OCI-LY3 (cell line): ENCODE data around the gene TEX13A.

Source experiments
- H2AFZ ChIP-seq: fragments of 200-600, 300-600 bp; shearing (Covaris generic); 2 replicates; pipeline ENCODE4 v1.6.0; 2014; ENCODE audit warnings: antibody characterized with exemption, low read depth, low read length
- H3K27ac ChIP-seq: fragments of 200-600, 300-600 bp; sonication (generic); 2 replicates; pipeline ENCODE4 v1.5.1; 2014; ENCODE audit warnings: mild to moderate bottlenecking, low read length, moderate library complexity, mixed read lengths
- H3K27me3 ChIP-seq: fragments of 200-600, 300-600 bp; sonication (generic); 2 replicates; pipeline ENCODE4 v1.6.1; 2014; ENCODE audit warnings: low read depth, low read length, mixed read lengths
- H3K36me3 ChIP-seq: fragments of 200-600, 300-600 bp; sonication (generic); replicated peaks from 2 replicates; pipeline ENCODE3; 2014; ENCODE audit warnings: low read depth, low read length, mixed read lengths
- H3K4me1 ChIP-seq: fragments of 300-600, 200-600 bp; sonication (generic); 2 replicates; pipeline ENCODE4 v1.6.1; 2014; ENCODE audit warnings: low read length, mixed read lengths
- H3K4me2 ChIP-seq: fragments of 200-600, 300-600 bp; sonication (generic); 2 replicates; pipeline ENCODE4 v1.6.1; 2014; ENCODE audit warnings: low read length, mixed read lengths
- H3K4me3 ChIP-seq: fragments of 300-600, 200-600 bp; sonication (generic); 2 replicates; pipeline ENCODE4 v1.5.1; 2014; ENCODE audit warnings: antibody characterized with exemption, mild to moderate bottlenecking, low read length, moderate library complexity
- H3K79me2 ChIP-seq: fragments of 300-600, 200-600 bp; shearing (Covaris generic); 2 replicates; pipeline ENCODE4 v1.6.1; 2014; ENCODE audit warnings: mild to moderate bottlenecking, low read length, mixed read lengths
- H3K9ac ChIP-seq: fragments of 300-600, 200-600 bp; shearing (Covaris generic); 2 replicates; pipeline ENCODE4 v1.6.0; 2014; ENCODE audit warnings: mild to moderate bottlenecking, low read length, moderate library complexity
- H3K9me3 ChIP-seq: fragments of 200-600, 300-600 bp; shearing (Covaris generic); 2 replicates; pipeline ENCODE4 v1.6.1; 2014; ENCODE audit warnings: low read length, mixed read lengths; ENCODE audit not compliant: insufficient read depth
- H4K20me1 ChIP-seq: fragments of 200-600, 300-600 bp; sonication (generic); 2 replicates; pipeline ENCODE4 v1.6.1; 2016; ENCODE audit warnings: low read length, mixed read lengths; ENCODE audit not compliant: insufficient read depth
- EZH2phosphoT487 ChIP-seq: fragments of 200-600 bp; shearing (Covaris generic); IDR thresholded peaks from 2 replicates; pipeline ENCODE4 v1.6.1; 2018; ENCODE audit warnings: antibody characterized with exemption, mixed run types, low read depth
- TF ChIP-seq, protein P1 (sequence below): fragments of 200-600, 300-600 bp; sonication (generic); IDR thresholded peaks from 2 replicates; pipeline ENCODE4 v1.5.1; 2014; ENCODE audit warnings: antibody characterized with exemption, low read length, low read depth

The TEX13A gene

DNA sequence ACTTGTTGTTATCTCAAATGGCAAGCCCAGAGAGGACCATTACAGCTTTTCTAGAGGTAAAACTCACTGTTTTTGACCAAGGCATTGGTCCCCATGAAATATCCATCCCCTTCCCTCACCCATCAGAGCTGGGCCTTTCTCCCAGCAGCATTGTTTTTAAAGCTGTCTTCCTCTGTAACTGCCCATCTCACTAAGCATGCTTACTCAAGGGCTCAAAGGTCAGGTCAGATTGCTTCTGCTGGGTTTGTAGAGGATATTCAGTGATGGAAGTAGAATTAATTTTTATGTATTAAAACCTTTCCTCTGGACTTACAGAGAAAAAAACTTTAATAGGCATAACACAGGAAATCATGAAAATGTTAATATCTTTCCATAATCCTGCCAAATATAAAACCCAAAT, 11.1 kb downstream of the TEX13A start:
- no peak overlapping the region for H3K9ac ChIP-seq
- TF ChIP-seq EZH2phosphoT487, result no peak
- TF ChIP-seq, protein P1, sequence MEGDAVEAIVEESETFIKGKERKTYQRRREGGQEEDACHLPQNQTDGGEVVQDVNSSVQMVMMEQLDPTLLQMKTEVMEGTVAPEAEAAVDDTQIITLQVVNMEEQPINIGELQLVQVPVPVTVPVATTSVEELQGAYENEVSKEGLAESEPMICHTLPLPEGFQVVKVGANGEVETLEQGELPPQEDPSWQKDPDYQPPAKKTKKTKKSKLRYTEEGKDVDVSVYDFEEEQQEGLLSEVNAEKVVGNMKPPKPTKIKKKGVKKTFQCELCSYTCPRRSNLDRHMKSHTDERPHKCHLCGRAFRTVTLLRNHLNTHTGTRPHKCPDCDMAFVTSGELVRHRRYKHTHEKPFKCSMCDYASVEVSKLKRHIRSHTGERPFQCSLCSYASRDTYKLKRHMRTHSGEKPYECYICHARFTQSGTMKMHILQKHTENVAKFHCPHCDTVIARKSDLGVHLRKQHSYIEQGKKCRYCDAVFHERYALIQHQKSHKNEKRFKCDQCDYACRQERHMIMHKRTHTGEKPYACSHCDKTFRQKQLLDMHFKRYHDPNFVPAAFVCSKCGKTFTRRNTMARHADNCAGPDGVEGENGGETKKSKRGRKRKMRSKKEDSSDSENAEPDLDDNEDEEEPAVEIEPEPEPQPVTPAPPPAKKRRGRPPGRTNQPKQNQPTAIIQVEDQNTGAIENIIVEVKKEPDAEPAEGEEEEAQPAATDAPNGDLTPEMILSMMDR, result no peak
- H3K27ac ChIP-seq, result no peak overlapping the region
- no peaks in the 10 kb centered on the region for H4K20me1 ChIP-seq
- no peaks in the 10 kb centered on the region for H3K36me3 ChIP-seq
- no peak overlapping the region for H3K4me3 ChIP-seq
- no peak overlapping the region for H3K4me2 ChIP-seq
- no peaks in the 10 kb centered on the region for H3K9me3 ChIP-seq
- no peaks in the 10 kb centered on the region for H3K79me2 ChIP-seq
- H3K27me3 ChIP-seq, result no peaks in the 10 kb centered on the region
- H2AFZ ChIP-seq, result no peak overlapping the region
- H3K4me1 ChIP-seq, result no peaks in the 10 kb centered on the region

DNA sequence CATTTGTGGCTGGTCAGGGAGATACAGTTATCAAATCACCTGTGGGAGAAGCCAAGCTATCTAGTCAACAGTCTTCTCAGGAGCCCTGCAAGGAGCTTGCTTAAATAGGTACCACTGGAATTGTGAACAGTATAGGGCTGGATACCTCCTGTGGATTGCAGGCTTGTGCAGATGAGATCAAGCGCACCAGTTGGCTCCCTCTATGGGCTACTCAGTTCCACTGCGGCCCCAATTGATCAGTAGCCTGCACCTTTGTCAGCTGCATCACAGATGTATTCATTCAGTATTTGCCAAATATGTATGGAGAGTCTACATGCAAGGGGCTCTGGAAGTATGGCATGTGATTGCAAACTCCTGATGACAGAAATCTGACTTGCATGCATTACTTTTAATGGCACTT, 28.6 kb downstream of the TEX13A start:
- TF ChIP-seq, protein P1, result peak; percentile 59
- TF ChIP-seq EZH2phosphoT487, result no peak
- Histone ChIP-seq H4K20me1 (no peaks in the 10 kb centered on the region), H3K9ac (no peak overlapping the region), H3K4me2 (peak overlapping the region; percentile 57), H3K27me3 (no peaks in the 10 kb centered on the region), H3K36me3 (no peaks in the 10 kb centered on the region), H3K27ac (no peak overlapping the region), H3K9me3 (no peaks in the 10 kb centered on the region), H3K79me2 (no peaks in the 10 kb centered on the region), H3K4me1 (peaks cover 36% of the 10 kb centered on the region), H2AFZ (peak overlapping the region; percentile 48; the same call in 1 of the 2 replicates), H3K4me3 (0 out of 2 replicates have a peak overlapping the region, but pooled peaks have one; percentile 0)

DNA sequence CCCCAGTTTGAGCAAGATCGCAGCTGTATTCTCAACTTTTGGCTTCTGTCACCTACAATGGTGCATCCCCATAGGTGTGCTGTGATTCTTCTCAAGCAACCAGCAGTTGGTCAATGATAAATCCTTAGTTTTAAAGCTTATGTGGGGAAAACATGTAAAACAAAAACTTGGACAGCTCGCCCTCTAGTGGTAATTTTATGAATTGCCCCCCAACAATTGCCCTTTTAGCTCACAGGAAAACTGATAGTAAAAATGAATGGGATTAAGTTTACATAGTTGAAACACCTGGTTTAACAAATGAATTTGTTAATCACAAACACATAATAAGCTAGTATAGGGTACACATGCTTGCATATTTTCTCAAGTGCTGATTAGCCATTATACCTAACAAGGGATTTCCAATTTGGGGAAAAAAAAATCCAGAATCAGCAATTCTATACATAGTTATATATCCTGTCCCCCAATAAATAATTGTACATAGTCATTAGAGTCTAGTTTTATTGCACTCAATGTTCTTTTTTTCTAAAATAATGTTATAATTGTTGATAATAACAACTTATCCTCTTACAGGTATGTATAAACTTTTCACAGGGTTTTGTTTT, 30.1 kb downstream of the TEX13A start:
- peaks cover 29% of the 10 kb centered on the region for H3K4me1 ChIP-seq

GRCh38 chrX:105189093-105189492, 31.4 kb downstream of the TEX13A start:
- TF ChIP-seq, protein P1, result 0 out of 2 replicates have a peak, but pooled peaks have one; percentile 5
- no peak for TF ChIP-seq EZH2phosphoT487
- Histone ChIP-seq H3K27ac (no peak overlapping the region), H4K20me1 (no peaks in the 10 kb centered on the region), H3K4me2 (no peak overlapping the region), H3K9ac (no peak overlapping the region), H3K4me1 (peaks cover 28% of the 10 kb centered on the region), H3K4me3 (no peak overlapping the region), H3K27me3 (no peaks in the 10 kb centered on the region), H3K79me2 (no peaks in the 10 kb centered on the region), H3K36me3 (no peaks in the 10 kb centered on the region), H2AFZ (no peak overlapping the region), H3K9me3 (no peaks in the 10 kb centered on the region)

More for the DNA sequence above, 30.1 kb downstream of the TEX13A start:
- 0 out of 2 replicates have a peak overlapping the region, but pooled peaks have one; percentile 48 for H2AFZ ChIP-seq
- H3K36me3 ChIP-seq, result no peaks in the 10 kb centered on the region
- no peaks in the 10 kb centered on the region for H3K27me3 ChIP-seq
- no peaks in the 10 kb centered on the region for H3K9me3 ChIP-seq
- H4K20me1 ChIP-seq, result no peaks in the 10 kb centered on the region
- H3K4me3 ChIP-seq, result no peak overlapping the region
- peak overlapping the region; percentile 35 for H3K4me2 ChIP-seq
- H3K9ac ChIP-seq, result no peak overlapping the region
- no peaks in the 10 kb centered on the region for H3K79me2 ChIP-seq
- H3K27ac ChIP-seq, result no peak overlapping the region
- no peak for TF ChIP-seq EZH2phosphoT487
- TF ChIP-seq, protein P1, result peak; percentile 70
